ENCODE measurements around the gene PRKN.

Gene PRKN

GRCh38 chr6:162753775-162754174 lies 26.2 kb upstream of the PRKN start:
- no peak for TF ChIP-seq CTCF (IDR thresholded peaks at IDR 0.05; ENCODE audit: extremely low read depth, insufficient read depth, missing control alignments)
- in situ Hi-C loops (cut with MboI; ENCODE audit: low pct_unique_long_range_greater_than_20kb, low sequenced_read_pairs, unreplicated experiment), result no loop called here
- no peak for DNase-seq (ENCODE audit: low spot score)

GRCh38 chr6:162751211-162751859 lies 23.8 kb upstream of the PRKN start:
- DNase-seq (ENCODE audit: low spot score), result no peak
- no peak for TF ChIP-seq CTCF (IDR thresholded peaks at IDR 0.05; ENCODE audit: extremely low read depth, insufficient read depth, missing control alignments)
- in situ Hi-C loops (cut with MboI; ENCODE audit: low pct_unique_long_range_greater_than_20kb, low sequenced_read_pairs, unreplicated experiment), result no loop called here

GRCh38 chr6:162750776-162751175 lies 23.2 kb upstream of the PRKN start:
- no peak for DNase-seq (ENCODE audit: low spot score)
- TF ChIP-seq CTCF (IDR thresholded peaks at IDR 0.05; ENCODE audit: extremely low read depth, insufficient read depth, missing control alignments), result no peak
- in situ Hi-C loops (cut with MboI; ENCODE audit: low pct_unique_long_range_greater_than_20kb, low sequenced_read_pairs, unreplicated experiment), result no loop called here

- no peak for TF ChIP-seq CTCF (IDR thresholded peaks at IDR 0.05; ENCODE audit: extremely low read depth, insufficient read depth, missing control alignments)
- in situ Hi-C loops (cut with MboI; ENCODE audit: low pct_unique_long_range_greater_than_20kb, low sequenced_read_pairs, unreplicated experiment), result no loop called here
- DNase-seq (ENCODE audit: low spot score), result no peak
Measured at GRCh38 chr6:162736961-162737360, 9.4 kb upstream of the PRKN start.

GRCh38 chr6:162733489-162733888 lies 5.9 kb upstream of the PRKN start:
- in situ Hi-C loops (cut with MboI; ENCODE audit: low pct_unique_long_range_greater_than_20kb, low sequenced_read_pairs, unreplicated experiment), result no loop called here
- DNase-seq (ENCODE audit: low spot score), result no peak
- TF ChIP-seq CTCF (IDR thresholded peaks at IDR 0.05; ENCODE audit: extremely low read depth, insufficient read depth, missing control alignments), result no peak

- in situ Hi-C loops (cut with MboI; ENCODE audit: low pct_unique_long_range_greater_than_20kb, low sequenced_read_pairs, unreplicated experiment), result no loop called here
- no peak for DNase-seq (ENCODE audit: low spot score)
- no peak for TF ChIP-seq CTCF (IDR thresholded peaks at IDR 0.05; ENCODE audit: extremely low read depth, insufficient read depth, missing control alignments)
Measured at GRCh38 chr6:162730502-162730901, 2.9 kb upstream of the PRKN start.
